Activated CD8-positive, alpha-beta memory T cell treated with anti-CD3 and anti-CD28 coated beads for 24 hours (primary cell): Measurements from ENCODE around the gene UGP2.
"Not testable (repeated sequence)": the region's sequence is repeated elsewhere in the genome, so short reads cannot be mapped to it uniquely, and the experiment has no call there.

ENCODE experiments used
- DNase-seq: peaks from one replicate; pipeline ENCODE4 v3.0.0-alpha.2; 2020

Gene UGP2

GRCh38 chr2:63899639-63900038 is 57.9 kb downstream of the UGP2 start:
- no peak for DNase-seq

- DNase-seq, result no peak
Observed at GRCh38 chr2:63902149-63902548, 60.5 kb downstream of the UGP2 start.

- no peak for DNase-seq
Observed at GRCh38 chr2:63903003-63903402, 61.3 kb downstream of the UGP2 start.

- DNase-seq, result no peak
Observed at GRCh38 chr2:63914311-63914710, 72.6 kb downstream of the UGP2 start.

GRCh38 chr2:63926815-63927214 is 85.1 kb downstream of the UGP2 start:
- DNase-seq, result no peak

- not testable (repeated sequence) for DNase-seq
Observed at GRCh38 chr2:63932104-63932503, 90.4 kb downstream of the UGP2 start.
